ENCODE data around the gene SLC33A1. TPM values are rescaled to one million over a fixed set of nuclear protein-coding genes. Genes with fewer than 3 reads are reported as not detected.

Gene SLC33A1
- total RNA-seq, result 20.3 and 31.0 TPM in 2 replicates

DNA sequence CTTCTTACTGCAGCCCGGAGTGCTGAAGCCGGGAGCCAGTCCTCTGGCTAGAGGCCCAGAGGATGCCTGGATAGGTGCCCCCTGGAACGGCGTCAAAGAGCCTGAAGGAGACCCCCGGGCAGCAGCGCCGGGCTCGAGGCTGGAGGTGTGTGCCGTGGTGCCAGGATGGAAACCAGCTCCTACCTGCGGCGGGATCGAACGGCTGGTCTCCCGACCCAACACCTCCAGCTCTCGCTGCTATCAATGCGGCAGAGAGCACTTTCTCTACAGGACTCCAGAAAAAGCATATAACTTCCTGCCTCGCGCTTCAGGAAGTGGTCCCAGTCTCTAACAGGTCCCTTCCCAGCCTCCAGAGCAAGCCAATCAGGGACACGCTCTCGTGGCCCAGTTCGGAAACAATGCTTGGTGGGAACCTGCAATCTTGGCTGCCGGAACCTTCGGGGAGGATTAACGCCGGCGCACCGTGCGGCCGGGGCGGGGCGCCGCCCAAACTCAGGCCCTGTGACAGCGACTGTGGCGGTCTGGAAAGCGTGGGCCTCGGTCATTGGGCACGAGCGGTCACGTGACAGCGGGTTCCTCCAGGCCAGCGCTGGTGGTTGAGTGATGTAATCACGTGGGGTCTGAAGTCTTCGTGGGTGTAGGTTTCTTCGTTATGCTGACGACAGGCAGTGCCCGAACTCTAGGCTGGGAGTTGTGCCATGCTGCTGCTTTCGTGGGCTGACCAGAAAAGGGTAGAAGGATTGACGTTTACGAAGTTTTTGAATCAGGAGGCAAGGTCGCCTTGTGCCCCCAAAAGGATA is at the start of gene SLC33A1:
Gene SLC33A1 (minus strand): TSS at position 287 of the 800 bp plus-strand sequence. CDS start 430 bp downstream, outside the sequence.

DNA sequence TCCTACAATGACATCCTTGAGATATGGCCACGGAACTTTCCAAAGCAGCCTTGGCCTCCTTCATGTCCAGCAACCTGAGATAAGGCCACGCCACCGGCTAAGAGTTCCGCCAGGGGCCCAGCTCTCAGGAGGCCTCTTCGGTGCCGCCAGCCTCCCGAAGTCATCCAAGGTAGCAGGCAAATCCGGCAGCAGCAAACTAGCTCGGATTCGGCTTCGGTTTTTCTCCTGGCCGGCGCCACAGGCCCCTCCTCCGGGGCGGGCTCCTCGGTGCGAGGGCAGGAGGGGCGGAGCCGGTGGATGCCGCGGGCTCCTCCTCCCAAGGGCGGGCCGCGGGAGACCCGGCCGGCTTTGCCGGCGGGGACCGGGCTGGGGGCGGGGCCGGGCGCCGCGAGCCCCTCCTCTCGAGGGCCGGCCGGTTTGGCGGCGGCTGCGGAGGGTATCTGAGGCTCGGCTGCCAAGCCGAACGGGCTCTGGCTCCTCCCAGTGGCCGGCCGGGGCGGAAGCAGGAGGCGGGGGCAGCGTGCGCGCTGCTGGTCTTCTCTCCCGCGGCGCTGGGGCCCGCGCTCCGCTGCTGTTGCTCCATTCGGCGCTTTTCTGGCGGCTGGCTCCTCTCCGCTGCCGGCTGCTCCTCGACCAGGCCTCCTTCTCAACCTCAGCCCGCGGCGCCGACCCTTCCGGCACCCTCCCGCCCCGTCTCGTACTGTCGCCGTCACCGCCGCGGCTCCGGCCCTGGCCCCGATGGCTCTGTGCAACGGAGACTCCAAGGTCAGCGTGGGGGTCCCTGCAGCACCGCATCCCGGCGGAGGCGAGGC is 16.1 kb upstream of the SLC33A1 start, which contains the start of gene GMPS:
Gene GMPS (plus strand): TSS at position 518 of the 812 bp plus-strand sequence. CDS start 221 bp downstream, at position 739.

DNA sequence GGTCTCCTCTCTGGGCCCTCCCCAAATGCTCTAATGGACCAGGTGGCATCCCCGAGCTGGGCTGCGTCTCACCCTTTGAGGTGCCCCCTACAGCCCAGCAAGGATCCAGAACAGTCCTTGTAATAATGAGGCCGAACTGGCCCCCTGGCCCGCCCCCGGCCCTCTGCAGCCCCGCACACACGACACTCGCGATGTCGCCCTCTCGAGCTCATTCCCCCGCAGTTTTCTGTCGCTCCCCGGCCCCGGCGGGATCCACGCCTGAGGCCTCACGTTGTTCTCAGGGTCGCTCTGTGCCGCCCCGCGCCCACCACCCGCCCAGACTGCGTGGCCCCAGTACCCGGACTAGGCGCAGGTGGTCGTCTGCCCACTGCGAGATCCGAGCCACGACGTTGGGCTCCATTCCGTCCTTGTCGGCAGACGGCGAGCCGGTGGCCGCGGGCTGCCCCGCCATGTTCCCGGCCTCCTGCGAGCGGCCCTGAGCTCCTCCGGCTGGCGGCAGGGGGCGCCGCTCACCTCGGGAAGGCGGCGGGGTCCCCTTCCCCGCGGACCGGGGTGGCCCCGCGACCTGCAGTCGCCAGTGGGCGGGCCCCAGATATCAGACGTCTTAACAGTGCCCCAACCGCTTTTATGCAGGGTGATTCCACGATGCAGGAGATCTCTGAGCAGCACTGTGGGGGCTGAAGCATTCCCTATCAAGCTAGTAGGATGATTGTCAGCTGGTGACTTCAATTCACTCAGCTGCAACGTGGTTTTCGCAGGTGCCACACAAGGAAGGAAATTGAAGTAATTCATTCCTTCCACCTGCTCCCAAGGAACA is 48.2 kb downstream of the SLC33A1 start, which contains the start of gene C3orf33:
Gene C3orf33 (minus strand): TSS at position 477 of the 817 bp plus-strand sequence. CDS start 26 bp downstream, at position 451.

Other genes with a start within 250 kb of the SLC33A1 start
- gene PLCH1, start 109.4 kb downstream of the SLC33A1 start, total RNA-seq, result under 0.01 TPM in 2 replicates
- 2.4 and 3.0 TPM in 2 replicates for gene C3orf33, start 48.1 kb downstream of the SLC33A1 start, total RNA-seq
- 19.3 and 29.1 TPM in 2 replicates for gene GMPS, start 16.2 kb upstream of the SLC33A1 start, total RNA-seq